ENCODE measurements around the gene HOXB5.

DNA sequence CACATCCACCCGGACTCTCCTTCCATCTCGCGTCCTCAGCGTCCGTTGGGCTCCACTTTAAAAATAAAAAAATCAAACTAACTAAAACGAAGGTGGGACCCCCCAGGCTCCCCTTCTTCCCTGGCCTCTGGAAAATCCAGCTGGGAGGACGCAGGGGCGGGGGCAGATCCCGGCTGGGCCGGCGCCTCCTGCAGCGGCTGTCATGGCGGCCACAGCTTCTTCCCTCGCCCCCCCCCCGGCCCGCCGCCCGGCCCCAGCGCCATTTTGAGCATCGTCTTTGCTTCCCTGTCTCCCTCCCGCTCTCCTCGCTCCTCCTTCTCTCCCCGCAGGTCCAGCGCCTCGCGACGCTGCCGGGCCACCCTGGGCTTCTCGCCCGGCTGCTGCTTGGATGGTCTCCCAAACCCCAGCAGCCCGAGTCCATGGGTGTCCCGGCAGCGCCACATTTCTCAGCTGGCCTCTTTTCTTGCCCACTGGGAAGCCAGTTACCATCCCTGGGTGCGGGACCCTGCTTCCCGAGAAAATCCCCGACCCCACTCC is 51.9 kb downstream of the HOXB5 start:
- TF ChIP-seq, protein P1, sequence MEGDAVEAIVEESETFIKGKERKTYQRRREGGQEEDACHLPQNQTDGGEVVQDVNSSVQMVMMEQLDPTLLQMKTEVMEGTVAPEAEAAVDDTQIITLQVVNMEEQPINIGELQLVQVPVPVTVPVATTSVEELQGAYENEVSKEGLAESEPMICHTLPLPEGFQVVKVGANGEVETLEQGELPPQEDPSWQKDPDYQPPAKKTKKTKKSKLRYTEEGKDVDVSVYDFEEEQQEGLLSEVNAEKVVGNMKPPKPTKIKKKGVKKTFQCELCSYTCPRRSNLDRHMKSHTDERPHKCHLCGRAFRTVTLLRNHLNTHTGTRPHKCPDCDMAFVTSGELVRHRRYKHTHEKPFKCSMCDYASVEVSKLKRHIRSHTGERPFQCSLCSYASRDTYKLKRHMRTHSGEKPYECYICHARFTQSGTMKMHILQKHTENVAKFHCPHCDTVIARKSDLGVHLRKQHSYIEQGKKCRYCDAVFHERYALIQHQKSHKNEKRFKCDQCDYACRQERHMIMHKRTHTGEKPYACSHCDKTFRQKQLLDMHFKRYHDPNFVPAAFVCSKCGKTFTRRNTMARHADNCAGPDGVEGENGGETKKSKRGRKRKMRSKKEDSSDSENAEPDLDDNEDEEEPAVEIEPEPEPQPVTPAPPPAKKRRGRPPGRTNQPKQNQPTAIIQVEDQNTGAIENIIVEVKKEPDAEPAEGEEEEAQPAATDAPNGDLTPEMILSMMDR (conservative IDR thresholded peaks at IDR 0.05; ENCODE audit: low read length): no peak
- TF ChIP-seq EZH2phosphoT487 (IDR thresholded peaks at IDR 0.05; ENCODE audit: borderline replicate concordance): no peak

All from Loucy (cell line).